ENCODE data around the gene TM9SF1.

GRCh38 chr14:24184104-24184970, 10.9 kb downstream of the TM9SF1 start:
- TF ChIP-seq POLR2A (IDR thresholded peaks at IDR 0.05) (no peak), POLR2AphosphoS5 (IDR thresholded peaks at IDR 0.05) (no peak)
- TF ChIP-seq, protein P1, sequence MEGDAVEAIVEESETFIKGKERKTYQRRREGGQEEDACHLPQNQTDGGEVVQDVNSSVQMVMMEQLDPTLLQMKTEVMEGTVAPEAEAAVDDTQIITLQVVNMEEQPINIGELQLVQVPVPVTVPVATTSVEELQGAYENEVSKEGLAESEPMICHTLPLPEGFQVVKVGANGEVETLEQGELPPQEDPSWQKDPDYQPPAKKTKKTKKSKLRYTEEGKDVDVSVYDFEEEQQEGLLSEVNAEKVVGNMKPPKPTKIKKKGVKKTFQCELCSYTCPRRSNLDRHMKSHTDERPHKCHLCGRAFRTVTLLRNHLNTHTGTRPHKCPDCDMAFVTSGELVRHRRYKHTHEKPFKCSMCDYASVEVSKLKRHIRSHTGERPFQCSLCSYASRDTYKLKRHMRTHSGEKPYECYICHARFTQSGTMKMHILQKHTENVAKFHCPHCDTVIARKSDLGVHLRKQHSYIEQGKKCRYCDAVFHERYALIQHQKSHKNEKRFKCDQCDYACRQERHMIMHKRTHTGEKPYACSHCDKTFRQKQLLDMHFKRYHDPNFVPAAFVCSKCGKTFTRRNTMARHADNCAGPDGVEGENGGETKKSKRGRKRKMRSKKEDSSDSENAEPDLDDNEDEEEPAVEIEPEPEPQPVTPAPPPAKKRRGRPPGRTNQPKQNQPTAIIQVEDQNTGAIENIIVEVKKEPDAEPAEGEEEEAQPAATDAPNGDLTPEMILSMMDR (IDR thresholded peaks at IDR 0.05): no peak

Measured in suprapubic skin (tissue), 4 donors.